Neuronal stem cell (in vitro differentiated cells): ENCODE results near the gene MPG.
"Not testable (repeated sequence)": the region's sequence is repeated elsewhere in the genome, so short reads cannot be mapped to it uniquely, and the experiment has no call there.

ENCODE experiments used
- DNase-seq: peaks from one replicate; pipeline ENCODE4 v3.0.0-alpha.2; 2013; ENCODE audit warnings: low spot score
- H2AFZ ChIP-seq: one replicate; pipeline ENCODE4 v1.6.1; 2013; ENCODE audit warnings: mild to moderate bottlenecking, low read length, inconsistent platforms
- H2AK5ac ChIP-seq: 2 replicates; pipeline ENCODE4 v1.6.1; 2013; ENCODE audit warnings: low read depth, mild to moderate bottlenecking, inconsistent platforms, low read length, moderate library complexity, mixed read lengths
- H2BK120ac ChIP-seq: 2 replicates; pipeline ENCODE4 v1.6.1; 2013; ENCODE audit warnings: low read depth, mild to moderate bottlenecking, inconsistent platforms, low read length, moderate library complexity, mixed read lengths
- H2BK12ac ChIP-seq: one replicate; pipeline ENCODE4 v1.6.1; 2013; ENCODE audit warnings: low read length, inconsistent platforms
- H2BK15ac ChIP-seq: 2 replicates; pipeline ENCODE4 v1.6.1; 2013; ENCODE audit warnings: mild to moderate bottlenecking, low read length, inconsistent platforms, mixed read lengths
- H2BK5ac ChIP-seq: one replicate; pipeline ENCODE4 v1.6.1; 2013; ENCODE audit warnings: inconsistent platforms, mild to moderate bottlenecking, low read length, moderate library complexity
- H3K14ac ChIP-seq: one replicate; pipeline ENCODE4 v1.6.1; 2013; ENCODE audit warnings: low read length, inconsistent platforms
- H3K18ac ChIP-seq: 2 replicates; pipeline ENCODE4 v1.6.1; 2013; ENCODE audit warnings: low read length, inconsistent platforms
- H3K23ac ChIP-seq: 2 replicates; pipeline ENCODE4 v1.6.1; 2013; ENCODE audit warnings: low read depth, mild to moderate bottlenecking, mixed read lengths, low read length, inconsistent platforms; ENCODE audit not compliant: poor library complexity
- H3K27ac ChIP-seq: replicated peaks from 3 replicates; pipeline ENCODE4 v1.5.1; 2013; ENCODE audit warnings: low read length, inconsistent platforms
- H3K27me3 ChIP-seq, 3 experiments: 2 replicates each; pipeline ENCODE4 v1.6.1; 2013; ENCODE audit warnings: low read length in 3 of 3, mild to moderate bottlenecking in 2 of 3, inconsistent platforms in 1 of 3, low read depth in 1 of 3, mixed read lengths in 1 of 3, moderate library complexity in 1 of 3; ENCODE audit not compliant: control insufficient read depth in 3 of 3, insufficient read depth in 3 of 3
- H3K36me3 ChIP-seq, 2 donors: replicated peaks in 1 of 2; 2 replicates each; pipeline ENCODE4 v1.6.1; 2013; ENCODE audit warnings: low read length in 2 of 2; ENCODE audit not compliant: control insufficient read depth in 2 of 2, insufficient read depth in 2 of 2
- H3K4ac ChIP-seq: 2 replicates; pipeline ENCODE4 v1.6.1; 2013; ENCODE audit warnings: inconsistent platforms, mild to moderate bottlenecking, low read length, moderate library complexity
- H3K4me1 ChIP-seq, 2 donors: 1 replicate in 1 of 2; 2 replicates in 1 of 2; pipeline ENCODE4 v1.6.1; 2013; ENCODE audit warnings: low read length in 2 of 2, low read depth in 1 of 2; ENCODE audit not compliant: control insufficient read depth in 2 of 2, insufficient read depth in 1 of 2
- H3K4me2 ChIP-seq: one replicate; pipeline ENCODE4 v1.6.1; 2013; ENCODE audit warnings: mild to moderate bottlenecking, low read length, inconsistent platforms; ENCODE audit not compliant: insufficient read depth, poor library complexity, severe bottlenecking
- H3K4me3 ChIP-seq, 2 donors: 2 replicates each; pipeline ENCODE4 v1.5.1; 2013; ENCODE audit warnings: low read length in 2 of 2, mild to moderate bottlenecking in 2 of 2, inconsistent platforms in 1 of 2, moderate library complexity in 1 of 2
- H3K79me1 ChIP-seq: one replicate; pipeline ENCODE4 v1.6.1; 2013; ENCODE audit warnings: low read depth, mild to moderate bottlenecking, inconsistent platforms, low read length, moderate library complexity
- H3K9ac ChIP-seq: one replicate; pipeline ENCODE4 v1.6.1; 2013; ENCODE audit warnings: mild to moderate bottlenecking, low read depth, low read length, inconsistent platforms; ENCODE audit not compliant: poor library complexity
- H3K9me3 ChIP-seq, 2 donors: replicated peaks in 1 of 2; 2 replicates each; pipeline versions ENCODE3 to v1.6.1; 2013; ENCODE audit warnings: low read length in 2 of 2, mild to moderate bottlenecking in 2 of 2, inconsistent platforms in 1 of 2, low read depth in 1 of 2, mixed read lengths in 1 of 2, moderate library complexity in 1 of 2; ENCODE audit not compliant: control insufficient read depth in 2 of 2, insufficient read depth in 1 of 2
- H4K8ac ChIP-seq: one replicate; pipeline ENCODE4 v1.6.1; 2013; ENCODE audit warnings: low read depth, mild to moderate bottlenecking, inconsistent platforms, low read length, moderate library complexity
- H4K91ac ChIP-seq: one replicate; pipeline ENCODE4 v1.6.1; 2013; ENCODE audit warnings: low read length, low read depth, mild to moderate bottlenecking, inconsistent platforms; ENCODE audit not compliant: poor library complexity
- whole genome bisulfite sequencing, 2 donors: extraction: QIAGEN DNeasy Blood & Tissue Kit; methylation state at CpG; one replicate each; pipeline ENCODE4 v1.1.7; 2013; ENCODE audit warnings: missing lambda C conversion rate in 2 of 2, mixed read lengths in 1 of 2; ENCODE audit not compliant: insufficient read length in 2 of 2, insufficient replicate concordance in 1 of 2; ENCODE audit errors: extremely low coverage in 2 of 2; 5-methylcytosine and 5-hydroxymethylcytosine counted together

The MPG gene

DNA sequence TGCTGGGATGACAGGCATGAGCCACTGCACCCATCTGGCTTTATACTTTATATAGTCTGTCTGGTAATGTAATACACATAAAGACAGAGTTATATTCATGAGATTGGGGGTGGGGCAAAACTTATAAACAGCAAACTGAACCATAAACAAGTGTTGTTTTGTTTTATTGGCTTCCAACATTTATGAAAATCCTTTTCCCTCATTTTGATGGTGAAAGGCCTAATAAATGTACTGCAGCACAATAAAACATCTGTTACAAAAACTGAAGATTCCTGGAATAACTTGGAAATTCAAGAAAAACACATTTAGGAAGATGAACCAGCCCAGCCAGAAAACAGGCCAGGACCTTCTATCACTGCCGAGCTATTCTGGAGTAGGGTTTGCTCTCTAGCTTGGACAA, 44.3 kb downstream of the MPG start:
- Histone ChIP-seq H3K9me3 (no peaks in the 10 kb centered on the region), H2BK120ac (no peak overlapping the region), H3K4ac (no peak overlapping the region), H3K4me2 (no peak overlapping the region), H4K8ac (no peak overlapping the region), H3K4me3 (no peak overlapping the region), H2BK12ac (no peak overlapping the region), H3K27ac (no peak overlapping the region), H3K23ac (no peak overlapping the region), H2BK5ac (no peak overlapping the region), H3K9ac (no peak overlapping the region), H2AFZ (no peak overlapping the region), H2BK15ac (no peak overlapping the region), H3K4me1 (peaks cover 0 to 3% of the 10 kb centered on the region in 2 donors), H3K18ac (no peak overlapping the region), H3K27me3 (no peaks in the 10 kb centered on the region), H3K79me1 (peaks cover 4% of the 10 kb centered on the region), H3K36me3 (peaks cover 0 to 5% of the 10 kb centered on the region in 2 donors), H4K91ac (no peak overlapping the region), H2AK5ac (no peak overlapping the region), H3K14ac (no peak overlapping the region)
- WGBS, 2 donors, result no CpG with 5 or more reads among the region's 1 CpG
- no peak for DNase-seq

DNA sequence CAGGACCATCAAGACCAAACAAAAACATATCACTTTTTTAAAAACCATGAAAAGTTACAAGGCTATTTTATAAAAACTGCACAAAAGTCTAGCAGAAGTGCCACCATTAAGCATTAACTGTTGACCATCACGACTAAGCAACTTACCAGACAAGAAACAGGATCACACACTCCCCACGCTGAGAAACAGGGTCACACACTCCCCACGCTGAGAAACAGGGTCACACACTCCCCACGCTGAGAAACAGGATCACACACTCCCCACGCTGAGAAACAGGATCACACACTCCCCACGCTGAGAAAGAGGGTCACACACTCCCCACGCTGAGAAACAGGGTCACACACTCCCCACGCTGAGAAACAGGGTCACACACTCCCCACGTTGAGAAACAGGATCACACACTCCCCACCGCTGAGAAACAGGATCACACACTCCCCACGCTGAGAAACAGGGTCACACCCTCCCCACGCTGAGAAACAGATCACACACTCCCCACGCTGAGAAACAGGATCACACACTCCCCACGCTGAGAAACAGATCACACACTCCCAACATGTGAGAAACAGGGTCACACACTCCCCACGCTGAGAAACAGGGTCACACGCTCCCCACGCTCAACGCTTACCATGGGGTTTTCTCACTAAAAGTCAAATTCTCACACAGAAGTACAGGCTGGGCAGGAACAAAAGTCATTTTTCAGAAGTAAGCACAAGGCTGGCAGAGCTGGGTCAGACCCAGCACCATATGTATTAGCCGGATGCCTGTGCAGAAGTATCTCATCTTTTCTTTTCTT, 45.7 kb downstream of the MPG start:
- not testable (repeated sequence) for H3K23ac ChIP-seq, H2BK15ac ChIP-seq, H3K4me1 ChIP-seq, H3K4me2 ChIP-seq, H2BK5ac ChIP-seq, DNase-seq, H4K8ac ChIP-seq, H3K79me1 ChIP-seq, H2BK120ac ChIP-seq, H4K91ac ChIP-seq, H3K36me3 ChIP-seq, H3K14ac ChIP-seq, H3K4me3 ChIP-seq, H2BK12ac ChIP-seq, H3K4ac ChIP-seq, H2AK5ac ChIP-seq, H3K18ac ChIP-seq, H3K27me3 ChIP-seq, H3K9ac ChIP-seq, H3K9me3 ChIP-seq, H3K27ac ChIP-seq, H2AFZ ChIP-seq
- WGBS, 2 donors, result no CpG with 5 or more reads among the region's 19 CpGs

GRCh38 chr16:125011-125410, 47.0 kb downstream of the MPG start:
- H2BK12ac ChIP-seq, result no peak overlapping the region
- H4K8ac ChIP-seq, result no peak overlapping the region
- no peak overlapping the region for H3K23ac ChIP-seq
- no peak overlapping the region for H3K9ac ChIP-seq
- H3K14ac ChIP-seq, result no peak overlapping the region
- H3K36me3 ChIP-seq, result peaks cover 0 to 3% of the 10 kb centered on the region in 2 donors
- DNase-seq, result no peak
- no peaks in the 10 kb centered on the region for H3K27me3 ChIP-seq
- H3K18ac ChIP-seq, result no peak overlapping the region
- no peak overlapping the region for H3K4ac ChIP-seq
- H2AK5ac ChIP-seq, result no peak overlapping the region
- no CpG with 5 or more reads among the region's 3 CpGs for WGBS, 2 donors
- H3K79me1 ChIP-seq, result peaks cover 2% of the 10 kb centered on the region
- H3K4me3 ChIP-seq, result no peak overlapping the region
- H2BK120ac ChIP-seq, result no peak overlapping the region
- no peak overlapping the region for H4K91ac ChIP-seq
- no peak overlapping the region for H2AFZ ChIP-seq
- H3K9me3 ChIP-seq, result no peaks in the 10 kb centered on the region
- H3K27ac ChIP-seq, result no peak overlapping the region
- no peaks in the 10 kb centered on the region for H3K4me1 ChIP-seq
- no peak overlapping the region for H2BK5ac ChIP-seq
- H3K4me2 ChIP-seq, result no peak overlapping the region
- no peak overlapping the region for H2BK15ac ChIP-seq

- no CpG with 5 or more reads among the region's 2 CpGs for whole genome bisulfite sequencing, 2 donors
- DNase-seq, result no peak
Observed at GRCh38 chr16:129075-129474, 51.0 kb downstream of the MPG start.

More at GRCh38 chr16:129075-129474, 51.0 kb downstream of the MPG start:
- H2BK120ac ChIP-seq, result no peak overlapping the region
- H3K4me3 ChIP-seq, result no peak overlapping the region
- H2BK15ac ChIP-seq, result no peak overlapping the region
- no peak overlapping the region for H3K9ac ChIP-seq
- H2BK12ac ChIP-seq, result no peak overlapping the region
- no peak overlapping the region for H3K18ac ChIP-seq
- no peaks in the 10 kb centered on the region for H3K4me1 ChIP-seq
- no peak overlapping the region for H3K14ac ChIP-seq
- no peak overlapping the region for H3K27ac ChIP-seq
- H4K91ac ChIP-seq, result no peak overlapping the region
- H2AFZ ChIP-seq, result no peak overlapping the region
- H4K8ac ChIP-seq, result no peak overlapping the region
- no peaks in the 10 kb centered on the region for H3K27me3 ChIP-seq
- H3K4ac ChIP-seq, result no peak overlapping the region
- no peak overlapping the region for H3K23ac ChIP-seq
- no peaks in the 10 kb centered on the region for H3K9me3 ChIP-seq
- no peak overlapping the region for H2AK5ac ChIP-seq
- no peaks in the 10 kb centered on the region for H3K36me3 ChIP-seq
- H2BK5ac ChIP-seq, result no peak overlapping the region
- no peaks in the 10 kb centered on the region for H3K79me1 ChIP-seq
- H3K4me2 ChIP-seq, result no peak overlapping the region
